ENCODE results near the gene SNPH.

Gene SNPH

GRCh38 chr20:1265226-1265915, 723 bp upstream of the SNPH start:
- DNase-seq, result no peak

- DNase-seq, result no peak
These were observed 253 bp upstream of the SNPH start for GRCh38 chr20:1265916-1266166.

GRCh38 chr20:1267161-1267560, 1.1 kb downstream of the SNPH start:
- no peak for DNase-seq

- DNase-seq, result no peak
These were observed 1.8 kb downstream of the SNPH start for GRCh38 chr20:1267809-1268374.

GRCh38 chr20:1269235-1269634, 3.1 kb downstream of the SNPH start:
- DNase-seq, result no peak

GRCh38 chr20:1269850-1270249, 3.8 kb downstream of the SNPH start:
- DNase-seq, result no peak

- no peak for DNase-seq
These were observed 6.4 kb downstream of the SNPH start for GRCh38 chr20:1272368-1273100.

- DNase-seq, result no peak
These were observed 7.3 kb downstream of the SNPH start for GRCh38 chr20:1273366-1273765.

- no peak for DNase-seq
These were observed 8.6 kb downstream of the SNPH start for GRCh38 chr20:1274485-1275311.

GRCh38 chr20:1275919-1276318, 9.8 kb downstream of the SNPH start:
- DNase-seq, result no peak

- no peak for DNase-seq
These were observed 11.6 kb downstream of the SNPH start for GRCh38 chr20:1277529-1278322.

- no peak for DNase-seq
These were observed 12.9 kb downstream of the SNPH start for GRCh38 chr20:1278993-1279392.

GRCh38 chr20:1280195-1281102, 14.4 kb downstream of the SNPH start:
- DNase-seq, result no peak

- DNase-seq, result no peak
These were observed 15.4 kb downstream of the SNPH start for GRCh38 chr20:1281279-1282057.

- no peak for DNase-seq
These were observed 16.9 kb downstream of the SNPH start for GRCh38 chr20:1282966-1283365.

GRCh38 chr20:1283522-1284510, 17.7 kb downstream of the SNPH start:
- DNase-seq, result no peak

GRCh38 chr20:1286267-1287024, 20.4 kb downstream of the SNPH start:
- no peak for DNase-seq

- DNase-seq, result no peak
These were observed 21.2 kb downstream of the SNPH start for GRCh38 chr20:1287306-1287705.
